Loucy (cell line): ENCODE results near the gene HOXA10.

ENCODE experiments used
- CTCF ChIP-seq: fragments of 200-600 bp; sonication (generic); conservative IDR thresholded peaks from 2 replicates; pipeline ENCODE4 v1.5.1; 2014; ENCODE audit warnings: mild to moderate bottlenecking, antibody characterized with exemption, low read length
- EZH2phosphoT487 ChIP-seq: fragments of 200-600 bp; IDR thresholded peaks from 2 replicates; pipeline ENCODE4 v1.6.1; 2018; ENCODE audit warnings: antibody characterized with exemption, mild to moderate bottlenecking, moderate library complexity, borderline replicate concordance

- TF ChIP-seq CTCF (peak; percentile 62), EZH2phosphoT487 (no peak)
These were observed 36.4 kb upstream of the HOXA10 start for GRCh38 chr7:27210441-27211083.
